ENCODE data around the gene EPHA2. TPM values are rescaled to one million over a fixed set of nuclear protein-coding genes. Genes with fewer than 3 reads are reported as not detected.
A peak's percentile ranks its signal among the peaks of the same experiment; 100 is the strongest.

The EPHA2 gene
- total and polyA plus RNA-seq, 2 donors (not counting 3 experiments of a cell fraction or from before 2014, with no cell fraction given), result 141 to 147 TPM

DNA sequence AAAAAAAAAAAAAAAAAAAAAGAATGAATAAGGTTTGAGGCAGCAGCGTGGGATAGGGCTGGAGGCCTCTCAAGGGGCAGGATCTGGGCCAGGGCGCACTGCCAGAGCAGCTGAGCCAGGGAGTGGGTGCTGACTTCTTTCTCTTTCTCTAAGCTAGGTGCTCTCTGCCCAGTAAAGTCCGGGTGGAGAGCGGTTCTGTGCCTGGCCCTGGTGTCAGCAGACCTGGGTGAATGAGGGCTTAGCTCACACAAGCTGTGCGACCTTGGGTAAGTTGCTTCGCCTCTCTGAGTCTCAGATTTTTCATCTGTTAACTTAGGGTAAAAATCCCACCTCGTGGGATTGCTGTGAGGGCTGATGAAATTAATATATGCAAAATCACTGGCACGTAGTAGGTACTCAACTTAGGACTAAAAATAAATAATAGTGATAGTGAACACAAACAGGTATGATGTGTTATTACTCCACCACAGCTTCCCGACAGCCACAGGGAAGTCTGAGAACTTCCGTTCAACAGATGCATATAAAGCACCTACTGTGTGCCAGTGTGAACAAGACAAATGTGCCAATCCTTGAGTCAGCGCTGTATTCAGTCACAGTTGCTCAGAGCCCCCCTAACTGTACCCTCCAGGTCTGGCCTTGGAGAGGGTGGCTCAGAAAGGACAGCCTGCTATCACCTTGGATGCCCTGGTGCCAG lies 80.4 kb downstream of the EPHA2 start:
- DNase-seq (ENCODE audit: low read depth, low spot score), result no peak
- Histone ChIP-seq H3K4me2 (ENCODE audit: insufficient read depth, low read length) (no peak overlapping the region), H3K4me1 (ENCODE audit: control insufficient read depth, extremely low read depth, insufficient read depth, low read length) (peaks cover 13% of the 10 kb centered on the region), H3K27me3 (ENCODE audit: control insufficient read depth in 2 of 2, insufficient read depth in 2 of 2, low read length in 2 of 2) (no peaks in the 10 kb centered on the region), H3K9me3 (replicated peaks; ENCODE audit: control insufficient read depth, insufficient read depth, low read length) (no peaks in the 10 kb centered on the region), H2AFZ (ENCODE audit: low read depth, low read length) (peak overlapping the region; percentile 40), H3K79me2 (ENCODE audit: control insufficient read depth, insufficient read depth, low read length) (no peaks in the 10 kb centered on the region), H3K36me3 (ENCODE audit: control insufficient read depth in 2 of 2, extremely low read depth in 1 of 2, insufficient read depth in 2 of 2, low read length in 2 of 2) (no peaks in the 10 kb centered on the region), H3K9ac (replicated peaks; ENCODE audit: extremely low read depth, insufficient read depth, low read length) (no peak overlapping the region), H3K9me1 (replicated peaks; ENCODE audit: control insufficient read depth, extremely low read depth, insufficient read depth, low read length) (no peaks in the 10 kb centered on the region), H3K27ac (ENCODE audit: insufficient read depth, low read depth, low read length) (peak overlapping the region; percentile 38), H4K20me1 (replicated peaks; ENCODE audit: control insufficient read depth, extremely low read depth, insufficient read depth, low read length) (no peaks in the 10 kb centered on the region), H3K4me3 (replicated peaks in 1 of 3; ENCODE audit: insufficient read depth in 1 of 3, low read depth in 1 of 3, low read length in 3 of 3) (no peak overlapping the region)
- no peak for FAIRE-seq
- TF ChIP-seq GATA2 (IDR thresholded peaks at IDR 0.05; ENCODE audit: insufficient read depth, insufficient read length, low read depth, low read length), result no peak
- TF ChIP-seq FOS (IDR thresholded peaks at IDR 0.05; ENCODE audit: borderline replicate concordance, insufficient read depth, low read length), result no peak
- no peak for TF ChIP-seq MYC (IDR thresholded peaks at IDR 0.05; ENCODE audit: low read depth, low read length)
- no peak for TF ChIP-seq EZH2 (IDR thresholded peaks at IDR 0.05; ENCODE audit: borderline replicate concordance, low read depth, low read length, severe bottlenecking)
- TF ChIP-seq, protein P1, sequence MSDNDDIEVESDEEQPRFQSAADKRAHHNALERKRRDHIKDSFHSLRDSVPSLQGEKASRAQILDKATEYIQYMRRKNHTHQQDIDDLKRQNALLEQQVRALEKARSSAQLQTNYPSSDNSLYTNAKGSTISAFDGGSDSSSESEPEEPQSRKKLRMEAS (IDR thresholded peaks at IDR 0.05; ENCODE audit: insufficient read depth, insufficient read length), result no peak
- no peak for TF ChIP-seq JUN (IDR thresholded peaks at IDR 0.05; ENCODE audit: borderline replicate concordance, insufficient read depth, insufficient read length, low read depth)
- TF ChIP-seq POLR2AphosphoS5 (IDR thresholded peaks at IDR 0.05; ENCODE audit: insufficient read depth, low read depth, low read length), result no peak
- no peak for TF ChIP-seq POLR2A (IDR thresholded peaks at IDR 0.05; ENCODE audit: low read depth, low read length)
- TF ChIP-seq, protein P2, sequence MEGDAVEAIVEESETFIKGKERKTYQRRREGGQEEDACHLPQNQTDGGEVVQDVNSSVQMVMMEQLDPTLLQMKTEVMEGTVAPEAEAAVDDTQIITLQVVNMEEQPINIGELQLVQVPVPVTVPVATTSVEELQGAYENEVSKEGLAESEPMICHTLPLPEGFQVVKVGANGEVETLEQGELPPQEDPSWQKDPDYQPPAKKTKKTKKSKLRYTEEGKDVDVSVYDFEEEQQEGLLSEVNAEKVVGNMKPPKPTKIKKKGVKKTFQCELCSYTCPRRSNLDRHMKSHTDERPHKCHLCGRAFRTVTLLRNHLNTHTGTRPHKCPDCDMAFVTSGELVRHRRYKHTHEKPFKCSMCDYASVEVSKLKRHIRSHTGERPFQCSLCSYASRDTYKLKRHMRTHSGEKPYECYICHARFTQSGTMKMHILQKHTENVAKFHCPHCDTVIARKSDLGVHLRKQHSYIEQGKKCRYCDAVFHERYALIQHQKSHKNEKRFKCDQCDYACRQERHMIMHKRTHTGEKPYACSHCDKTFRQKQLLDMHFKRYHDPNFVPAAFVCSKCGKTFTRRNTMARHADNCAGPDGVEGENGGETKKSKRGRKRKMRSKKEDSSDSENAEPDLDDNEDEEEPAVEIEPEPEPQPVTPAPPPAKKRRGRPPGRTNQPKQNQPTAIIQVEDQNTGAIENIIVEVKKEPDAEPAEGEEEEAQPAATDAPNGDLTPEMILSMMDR (IDR thresholded peaks at IDR 0.05; ENCODE audit: extremely low read depth in 1 of 2, insufficient read depth in 1 of 2, low read depth in 1 of 2, low read length in 2 of 2), result no peak
- dilution Hi-C loops (cut with MboI; ENCODE audit: extremely low pct_ligation_motif_present, low sequenced_read_pairs), result no loop called here
- CTCF ChIA-PET, result interaction anchor here (0.7 to 13.2 kb wide), 3 partner anchors 49 to 169 kb away, joined by 3 to 179 read pairs (median 3); no protein-coding TSS in a partner anchor
- POLR2A ChIA-PET, result interaction anchor here (0.7 kb wide), 1 partner anchor 320 kb away, joined by 5 read pairs; no protein-coding TSS in a partner anchor
- intact Hi-C loops (cut with micrococcal nuclease), result no loop called here
- BruUV-seq (replicated peaks), result TSS peak; percentile 87

Other genes starting within 250 kb of the EPHA2 start
- 38.5 and 43.9 TPM in 2 replicates for gene ZBTB17, start 180.0 kb downstream of the EPHA2 start, total RNA-seq
- 72.7 and 76.2 TPM in 2 replicates for gene ZBTB17, start 180.0 kb downstream of the EPHA2 start, polyA plus RNA-seq
- not detected in 2 replicates for gene SRARP, start 151.8 kb downstream of the EPHA2 start, total RNA-seq
- gene SRARP, start 151.8 kb downstream of the EPHA2 start, polyA plus RNA-seq, result not detected in 2 replicates
- gene HSPB7, start 138.0 kb downstream of the EPHA2 start, total RNA-seq, result not detected in 2 replicates
- gene HSPB7, start 138.0 kb downstream of the EPHA2 start, polyA plus RNA-seq, result not detected in 2 replicates
- gene CLCNKA, start 134.0 kb downstream of the EPHA2 start, total RNA-seq, result not detected in 2 replicates
- not detected in 2 replicates for gene CLCNKA, start 134.0 kb downstream of the EPHA2 start, polyA plus RNA-seq
- not detected in 2 replicates for gene CLCNKB, start 112.3 kb downstream of the EPHA2 start, total RNA-seq
- gene CLCNKB, start 112.3 kb downstream of the EPHA2 start, polyA plus RNA-seq, result 0.18 and 0.40 TPM in 2 replicates
- gene FAM131C, start 82.4 kb downstream of the EPHA2 start, total RNA-seq, result 0.44 TPM in 1 of 2 replicates, not detected in the other
- 0.23 and 0.32 TPM in 2 replicates for gene FAM131C, start 82.4 kb downstream of the EPHA2 start, polyA plus RNA-seq
- 6.2 and 9.2 TPM in 2 replicates for gene ARHGEF19, start 56.6 kb upstream of the EPHA2 start, total RNA-seq
- 8.0 and 8.4 TPM in 2 replicates for gene ARHGEF19, start 56.6 kb upstream of the EPHA2 start, polyA plus RNA-seq
- gene CPLANE2, start 81.1 kb upstream of the EPHA2 start, total RNA-seq, result 3.7 and 3.9 TPM in 2 replicates
- 4.6 and 5.9 TPM in 2 replicates for gene CPLANE2, start 81.1 kb upstream of the EPHA2 start, polyA plus RNA-seq
- gene FBXO42, start 196.4 kb upstream of the EPHA2 start, total RNA-seq, result 16.3 and 17.3 TPM in 2 replicates
- 17.1 and 20.4 TPM in 2 replicates for gene FBXO42, start 196.4 kb upstream of the EPHA2 start, polyA plus RNA-seq
- gene SZRD1, start 211.2 kb upstream of the EPHA2 start, total RNA-seq, result 164 and 168 TPM in 2 replicates
- gene SZRD1, start 211.2 kb upstream of the EPHA2 start, polyA plus RNA-seq, result 162 and 168 TPM in 2 replicates

Data from endothelial cell of umbilical vein (primary cell).